GM12872 (cell line): ENCODE measurements around the gene SAMD4B.

Experiments
- CTCF ChIP-seq: IDR thresholded peaks from 3 replicates; pipeline ENCODE4 v1.5.1; 2011; ENCODE audit warnings: low read depth, mild to moderate bottlenecking, low read length, moderate library complexity; ENCODE audit not compliant: insufficient read depth

Gene SAMD4B

GRCh38 chr19:39321832-39322176 is 20.4 kb upstream of the SAMD4B start:
- no peak for TF ChIP-seq CTCF

DNA sequence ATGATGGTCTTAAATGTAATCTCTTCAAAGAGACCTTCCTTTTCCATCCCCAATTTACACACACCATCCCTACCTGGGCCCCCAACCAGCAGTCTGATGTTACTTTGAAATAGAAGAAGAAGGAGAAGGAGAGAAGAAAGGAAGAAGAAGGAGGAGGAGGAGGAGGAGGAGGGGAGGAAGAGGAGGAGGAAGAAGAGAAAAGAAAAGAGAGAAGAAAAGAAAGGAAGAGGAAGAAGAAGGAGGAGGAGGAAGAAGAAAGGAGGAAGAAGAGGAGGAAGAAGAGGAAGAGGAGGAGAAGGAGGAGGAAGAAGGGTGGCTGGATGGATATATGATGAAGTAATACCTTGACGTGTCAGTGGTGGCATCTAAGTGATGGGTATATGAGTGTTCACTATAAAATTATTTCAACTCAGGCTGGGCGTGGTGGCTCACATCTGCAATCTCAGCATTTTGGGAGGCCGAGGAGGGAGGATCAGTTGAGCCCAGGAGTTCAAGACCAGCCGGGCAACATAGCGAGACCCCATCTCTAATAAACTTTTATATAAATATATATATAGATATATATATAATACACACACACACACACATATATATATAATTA is 17.9 kb upstream of the SAMD4B start:
- TF ChIP-seq CTCF, result no peak

DNA sequence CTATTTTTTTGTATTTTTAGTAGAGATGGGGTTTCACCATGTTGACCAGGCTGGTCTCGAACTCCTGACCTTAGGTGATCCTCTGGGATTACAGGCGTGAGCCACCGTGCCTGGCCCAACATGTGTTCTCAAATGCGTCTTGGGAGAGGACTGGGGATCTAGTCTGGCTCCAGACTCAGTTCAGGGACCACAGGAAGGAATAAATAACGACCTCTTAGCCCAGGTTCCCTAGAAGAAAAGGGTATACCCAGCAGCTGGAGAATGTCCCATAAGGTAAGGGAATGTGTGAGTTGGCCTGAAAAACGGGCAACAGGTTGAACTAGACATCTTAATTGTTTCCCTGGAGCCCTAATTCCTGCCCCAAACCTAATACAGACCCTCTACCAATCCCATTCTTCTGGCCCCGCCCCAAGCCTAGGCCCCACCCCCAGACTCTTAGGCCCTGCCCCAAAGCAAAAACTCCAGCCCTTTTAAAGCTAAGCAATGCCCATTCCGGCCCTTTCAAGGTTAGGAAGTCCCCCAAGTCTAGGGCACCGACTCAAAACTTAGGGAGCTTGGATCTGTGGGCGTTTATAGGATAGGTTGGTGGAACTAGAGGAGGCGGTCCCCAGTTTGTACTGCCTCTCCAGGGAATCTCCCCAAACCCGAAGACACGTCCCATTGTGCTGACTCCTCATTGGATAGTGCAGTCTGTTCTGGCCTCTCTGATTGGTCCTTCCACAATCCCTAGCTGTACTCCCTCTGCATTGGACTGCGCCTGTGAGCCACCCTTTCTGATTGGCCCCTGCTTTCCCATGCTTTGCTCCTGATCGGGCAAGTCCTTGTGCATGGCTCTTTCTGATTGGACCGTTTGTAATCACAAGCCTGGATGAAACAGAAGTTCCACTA is 16.2 kb upstream of the SAMD4B start:
- no peak for TF ChIP-seq CTCF

GRCh38 chr19:39327363-39328045 is 14.7 kb upstream of the SAMD4B start:
- TF ChIP-seq CTCF, result no peak

DNA sequence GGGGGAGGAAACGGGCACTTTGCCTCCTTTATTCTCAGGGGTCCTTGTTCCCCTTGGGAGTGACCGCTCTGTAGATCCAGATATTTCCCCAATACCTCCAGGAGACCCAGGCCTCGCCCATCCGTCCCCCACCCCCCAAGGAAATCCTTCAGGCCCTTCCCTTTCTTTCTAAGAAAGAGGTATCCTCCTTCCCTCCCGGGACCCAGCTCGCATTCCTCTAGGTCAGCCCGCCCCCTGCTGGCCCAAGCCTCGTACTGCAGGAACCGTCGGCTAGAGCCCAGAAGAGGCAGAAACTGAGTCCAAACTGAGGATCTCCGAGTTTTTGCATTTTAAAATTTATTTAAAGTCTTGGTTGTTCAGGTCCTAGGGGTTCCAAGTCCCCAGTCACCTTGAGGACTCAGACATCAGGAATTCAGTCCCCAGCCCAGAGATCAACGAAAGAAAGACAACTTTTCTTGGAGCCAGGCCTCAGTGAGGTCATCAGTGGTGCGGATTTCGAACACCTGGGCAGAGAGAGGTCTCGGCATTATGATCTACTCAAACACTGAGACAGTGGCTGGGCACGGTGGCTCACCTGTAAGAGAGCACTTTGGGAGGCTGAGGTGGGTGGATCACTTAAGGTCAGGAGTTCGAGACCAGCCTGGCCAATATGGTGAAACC is 14.0 kb upstream of the SAMD4B start:
- TF ChIP-seq CTCF, result peak; percentile 91

GRCh38 chr19:39329948-39330347 is 12.3 kb upstream of the SAMD4B start:
- no peak for TF ChIP-seq CTCF

GRCh38 chr19:39332293-39332692 is 9.9 kb upstream of the SAMD4B start:
- no peak for TF ChIP-seq CTCF
